GM12873 (cell line): ENCODE measurements around the gene NOTCH3.

Experiments used
- TF ChIP-seq, protein P1 (sequence below): IDR thresholded peaks from 2 replicates; pipeline ENCODE4 v1.5.1; 2012; ENCODE audit warnings: low read depth, mild to moderate bottlenecking, moderate library complexity, low read length, control low read depth; ENCODE audit not compliant: insufficient read depth; ENCODE audit errors: missing control alignments

NOTCH3 gene

DNA sequence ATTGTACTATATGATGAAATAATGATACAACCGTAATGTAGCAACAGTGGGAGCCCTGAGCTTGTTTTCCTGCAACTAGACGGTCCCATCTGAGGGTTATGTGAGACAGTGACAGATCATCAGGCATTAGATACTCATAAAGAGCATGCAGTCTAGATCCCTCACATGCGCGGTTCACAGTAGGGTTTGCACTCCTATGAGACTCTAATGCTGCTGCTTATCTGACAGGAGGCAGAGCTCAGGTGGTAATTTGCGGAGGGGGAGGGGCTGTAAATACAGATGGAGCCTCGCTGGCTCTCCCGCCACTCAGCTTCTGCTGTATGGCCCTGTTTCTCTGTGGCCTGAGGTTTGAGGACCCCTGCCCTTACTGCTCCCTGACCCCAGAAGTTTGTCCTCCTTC is 17.7 kb upstream of the NOTCH3 start:
- TF ChIP-seq, protein P1, sequence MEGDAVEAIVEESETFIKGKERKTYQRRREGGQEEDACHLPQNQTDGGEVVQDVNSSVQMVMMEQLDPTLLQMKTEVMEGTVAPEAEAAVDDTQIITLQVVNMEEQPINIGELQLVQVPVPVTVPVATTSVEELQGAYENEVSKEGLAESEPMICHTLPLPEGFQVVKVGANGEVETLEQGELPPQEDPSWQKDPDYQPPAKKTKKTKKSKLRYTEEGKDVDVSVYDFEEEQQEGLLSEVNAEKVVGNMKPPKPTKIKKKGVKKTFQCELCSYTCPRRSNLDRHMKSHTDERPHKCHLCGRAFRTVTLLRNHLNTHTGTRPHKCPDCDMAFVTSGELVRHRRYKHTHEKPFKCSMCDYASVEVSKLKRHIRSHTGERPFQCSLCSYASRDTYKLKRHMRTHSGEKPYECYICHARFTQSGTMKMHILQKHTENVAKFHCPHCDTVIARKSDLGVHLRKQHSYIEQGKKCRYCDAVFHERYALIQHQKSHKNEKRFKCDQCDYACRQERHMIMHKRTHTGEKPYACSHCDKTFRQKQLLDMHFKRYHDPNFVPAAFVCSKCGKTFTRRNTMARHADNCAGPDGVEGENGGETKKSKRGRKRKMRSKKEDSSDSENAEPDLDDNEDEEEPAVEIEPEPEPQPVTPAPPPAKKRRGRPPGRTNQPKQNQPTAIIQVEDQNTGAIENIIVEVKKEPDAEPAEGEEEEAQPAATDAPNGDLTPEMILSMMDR: no peak

DNA sequence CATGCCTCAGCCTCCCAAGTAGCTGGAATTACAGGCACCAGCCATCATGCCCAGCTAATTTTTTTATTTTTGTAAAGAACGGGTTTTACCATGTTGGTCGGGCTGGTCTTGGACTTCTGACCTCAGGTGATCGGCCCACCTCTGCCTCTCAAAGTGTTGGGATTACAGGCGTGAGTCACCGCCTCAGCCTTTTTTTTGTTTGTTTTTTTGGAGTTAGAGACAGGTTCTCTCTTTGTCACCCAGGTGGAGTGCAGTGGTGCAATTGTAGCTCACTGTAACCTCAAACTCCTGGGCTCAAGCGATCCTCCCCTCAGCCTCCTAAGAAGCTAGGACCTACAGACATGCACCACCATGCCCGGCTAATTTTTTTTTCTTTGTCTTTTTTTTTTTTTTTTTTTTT is 15.6 kb upstream of the NOTCH3 start:
- TF ChIP-seq, protein P1: no peak

DNA sequence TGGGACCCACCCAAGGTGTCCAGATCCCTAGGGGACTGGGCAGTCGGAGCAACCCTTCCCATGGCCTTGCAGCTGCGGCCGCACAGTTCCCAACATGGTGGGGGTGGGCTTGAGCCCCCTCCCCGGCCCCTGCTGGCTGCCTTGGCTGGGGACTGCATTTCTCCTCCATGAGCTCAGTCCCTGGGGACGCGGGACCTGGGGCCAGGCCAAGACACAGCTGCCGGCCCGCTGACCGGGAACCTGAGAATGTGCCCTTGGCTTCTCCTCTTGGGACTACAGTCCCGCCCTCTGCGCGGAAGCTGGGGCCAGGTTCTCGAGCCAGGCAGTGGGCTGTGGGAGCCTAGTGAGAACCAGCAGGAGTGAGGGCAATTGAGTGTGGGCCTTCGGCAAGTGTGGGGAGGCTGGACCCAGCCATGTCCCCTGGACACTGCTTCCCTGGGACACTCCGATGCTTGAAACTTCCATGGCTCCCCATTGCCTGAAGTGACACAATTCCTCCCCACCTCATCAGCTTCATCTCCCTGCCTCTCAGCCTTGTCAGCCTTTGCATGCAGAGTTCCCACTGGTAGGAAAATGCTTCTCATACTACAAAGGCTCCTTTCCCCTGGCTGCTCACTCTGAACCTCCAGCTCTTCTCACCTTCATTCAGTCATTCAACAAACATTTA is 13.1 kb upstream of the NOTCH3 start:
- TF ChIP-seq, protein P1: no peak

DNA sequence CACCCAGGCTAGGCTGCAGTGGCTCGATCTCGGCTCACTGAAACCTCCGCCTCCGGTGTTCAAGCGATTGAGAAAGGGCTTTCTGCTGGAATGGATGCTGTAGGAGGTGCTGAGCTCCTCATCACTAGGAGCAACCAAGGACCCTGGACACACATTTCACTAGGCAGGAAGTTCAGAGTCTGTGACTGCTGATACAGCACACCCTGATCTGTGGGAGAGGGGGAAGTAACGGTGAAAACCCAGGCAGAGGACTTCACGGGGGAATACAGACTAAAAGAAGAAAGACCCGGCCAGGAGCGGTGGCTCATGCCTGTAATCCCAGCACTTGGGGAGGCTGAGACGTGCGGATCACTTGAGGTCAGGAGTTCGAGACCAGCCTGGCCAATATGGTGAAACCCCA is 11.9 kb upstream of the NOTCH3 start:
- TF ChIP-seq, protein P1: no peak

DNA sequence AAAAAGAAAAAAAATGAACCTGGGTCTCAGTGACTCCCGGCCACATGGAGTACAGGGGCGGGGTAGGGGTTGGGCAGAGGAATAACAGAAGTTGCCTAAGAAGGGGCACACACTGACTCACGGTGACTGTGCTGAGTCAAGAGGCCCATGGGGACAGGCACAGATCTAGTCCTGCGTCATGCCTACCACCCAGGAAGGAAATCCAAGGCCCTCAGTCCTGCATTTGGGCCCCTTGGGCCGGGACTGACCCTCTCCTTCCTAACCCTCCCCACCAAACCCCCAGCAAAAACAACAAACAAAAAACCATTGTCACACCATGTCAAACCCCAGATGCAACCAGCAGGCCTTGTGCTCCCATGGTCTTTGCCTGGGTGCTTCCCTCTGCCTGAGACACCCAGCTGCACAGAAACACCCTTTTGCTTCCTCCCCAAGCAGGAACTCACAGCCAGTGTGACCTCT is 9.6 kb upstream of the NOTCH3 start:
- TF ChIP-seq, protein P1: no peak

DNA sequence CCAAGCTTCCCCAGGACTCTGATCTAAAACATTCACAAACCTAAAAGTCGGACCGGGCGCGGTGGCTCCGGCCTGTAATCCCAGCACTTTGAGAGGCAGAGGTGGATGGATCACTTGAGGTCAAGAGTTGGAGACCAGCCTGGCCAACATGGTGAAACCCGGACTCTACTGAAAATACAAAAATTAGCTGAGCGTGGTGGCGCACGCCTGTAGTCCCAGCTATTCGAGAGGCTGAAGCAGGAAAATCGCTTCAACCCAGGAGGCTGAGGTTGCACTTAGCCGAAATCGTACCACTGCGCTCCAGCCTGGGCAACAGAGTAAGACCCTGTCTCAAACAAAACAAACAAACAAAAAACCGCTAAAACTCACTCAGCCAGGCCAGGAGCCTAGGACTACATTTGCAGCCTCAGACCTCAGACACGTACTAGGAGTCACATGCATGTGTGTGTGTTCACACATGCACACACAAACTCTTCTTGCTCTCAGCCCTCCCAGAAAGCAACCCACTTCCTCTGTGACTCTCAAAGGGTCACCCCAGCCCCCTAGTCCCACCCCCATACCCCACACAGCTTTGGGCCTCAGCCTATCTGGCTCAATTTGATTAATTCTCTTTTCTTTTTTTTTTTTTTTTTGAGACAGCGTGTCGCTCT is 704 bp upstream of the NOTCH3 start:
- TF ChIP-seq, protein P1: no peak

DNA sequence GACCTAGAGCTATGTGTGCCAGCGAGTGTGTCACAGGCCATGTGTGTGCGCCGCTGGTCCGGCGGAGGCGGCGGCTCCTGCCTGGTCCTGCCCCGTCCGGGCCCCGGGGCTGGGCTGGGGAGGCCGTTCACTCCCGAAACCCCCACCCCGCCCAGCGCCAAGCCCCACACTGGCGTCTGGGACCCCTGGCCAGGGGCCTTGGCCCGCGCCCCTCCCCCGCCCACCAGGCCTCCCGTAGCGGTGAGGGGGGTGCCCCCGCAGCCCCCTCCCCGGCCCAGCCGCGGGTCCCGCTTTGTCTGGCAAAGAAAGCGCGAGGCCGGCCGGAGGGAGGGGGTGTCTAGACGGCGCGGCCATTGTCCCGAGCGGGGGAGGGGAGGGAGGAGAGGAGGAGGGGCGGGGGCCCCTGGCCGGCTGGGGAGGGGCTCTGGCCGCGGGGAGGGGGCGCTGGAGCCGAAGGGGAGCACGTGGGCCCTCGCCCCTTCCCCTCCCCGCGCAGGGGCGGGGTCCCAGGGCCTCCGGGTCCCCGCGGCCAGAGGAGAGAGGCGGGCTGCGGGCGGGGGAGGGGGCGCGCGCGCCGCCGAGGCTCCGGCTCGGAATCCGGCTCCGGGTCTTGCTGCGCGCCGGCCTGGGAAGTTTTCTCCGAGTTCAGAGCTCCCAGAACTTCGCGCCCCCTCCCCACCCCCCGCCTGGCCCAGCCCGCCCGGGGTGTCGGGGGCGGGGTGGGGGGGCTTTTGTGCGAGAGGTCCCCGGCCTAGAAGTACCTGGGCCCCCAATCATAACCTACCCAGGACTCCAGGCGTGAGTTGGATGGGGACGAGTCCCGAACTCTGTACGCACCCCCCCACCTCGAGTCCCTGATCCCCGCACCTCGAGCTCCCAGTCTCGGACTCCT is 888 bp downstream of the NOTCH3 start:
- TF ChIP-seq, protein P1: no peak
